ENCODE results near the gene UGT1A3.

DNA sequence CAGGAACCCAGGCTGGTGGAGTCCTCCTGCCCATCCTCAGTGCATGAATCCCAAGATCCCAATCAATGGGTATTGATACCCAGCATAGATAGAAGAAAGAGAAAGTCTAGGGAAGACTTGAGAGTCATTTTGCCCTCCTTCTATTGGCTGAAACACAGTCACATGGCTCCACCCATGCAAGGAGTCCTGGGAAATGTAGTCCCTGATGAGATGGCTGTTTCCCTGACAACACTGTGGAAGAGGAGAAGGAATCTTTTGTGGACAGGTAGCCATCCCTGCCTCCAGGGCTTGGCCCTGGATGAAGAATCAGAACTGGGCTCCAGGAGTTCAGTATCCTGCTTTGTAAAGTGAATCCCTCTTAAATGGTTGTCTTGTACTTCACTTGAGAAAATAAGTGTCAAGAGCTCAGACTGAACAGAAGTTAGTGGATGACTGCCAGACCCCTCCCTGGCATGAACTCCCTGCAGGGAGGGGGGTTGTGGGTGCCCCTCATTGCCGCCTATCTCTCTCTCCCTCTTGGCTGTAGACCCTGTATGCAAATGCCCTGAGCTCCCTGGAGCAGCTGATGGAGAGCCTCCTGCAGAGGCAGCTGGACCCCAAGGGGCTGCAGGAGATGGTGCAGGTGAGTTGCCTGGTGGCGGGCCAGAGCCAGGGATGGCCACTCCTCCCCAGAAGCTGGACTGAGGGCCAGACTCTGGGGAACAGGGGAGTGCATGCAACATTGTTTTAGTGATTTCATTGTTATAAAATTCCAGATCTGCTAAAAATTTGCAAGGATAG, 85.4 kb downstream of the UGT1A3 start:
- TF ChIP-seq, protein P1, sequence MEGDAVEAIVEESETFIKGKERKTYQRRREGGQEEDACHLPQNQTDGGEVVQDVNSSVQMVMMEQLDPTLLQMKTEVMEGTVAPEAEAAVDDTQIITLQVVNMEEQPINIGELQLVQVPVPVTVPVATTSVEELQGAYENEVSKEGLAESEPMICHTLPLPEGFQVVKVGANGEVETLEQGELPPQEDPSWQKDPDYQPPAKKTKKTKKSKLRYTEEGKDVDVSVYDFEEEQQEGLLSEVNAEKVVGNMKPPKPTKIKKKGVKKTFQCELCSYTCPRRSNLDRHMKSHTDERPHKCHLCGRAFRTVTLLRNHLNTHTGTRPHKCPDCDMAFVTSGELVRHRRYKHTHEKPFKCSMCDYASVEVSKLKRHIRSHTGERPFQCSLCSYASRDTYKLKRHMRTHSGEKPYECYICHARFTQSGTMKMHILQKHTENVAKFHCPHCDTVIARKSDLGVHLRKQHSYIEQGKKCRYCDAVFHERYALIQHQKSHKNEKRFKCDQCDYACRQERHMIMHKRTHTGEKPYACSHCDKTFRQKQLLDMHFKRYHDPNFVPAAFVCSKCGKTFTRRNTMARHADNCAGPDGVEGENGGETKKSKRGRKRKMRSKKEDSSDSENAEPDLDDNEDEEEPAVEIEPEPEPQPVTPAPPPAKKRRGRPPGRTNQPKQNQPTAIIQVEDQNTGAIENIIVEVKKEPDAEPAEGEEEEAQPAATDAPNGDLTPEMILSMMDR (IDR thresholded peaks at IDR 0.05; ENCODE audit: insufficient read depth, low read length, poor library complexity, severe bottlenecking), result no peak
- TF ChIP-seq EZH2phosphoT487 (conservative IDR thresholded peaks at IDR 0.05; ENCODE audit: low read length), result no peak
